Hepatocyte (in vitro differentiated cells): ENCODE measurements around the gene NMRK1.

Experiments used
- CTCF ChIP-seq: fragments of 200-600 bp; sonication (generic); IDR thresholded peaks from 2 replicates; pipeline ENCODE4 v1.5.1; 2016; ENCODE audit warnings: antibody characterized with exemption, mild to moderate bottlenecking; ENCODE audit not compliant: poor library complexity
- EZH2 ChIP-seq: fragments of 200-600 bp; sonication (generic); IDR thresholded peaks from 2 replicates; pipeline ENCODE4 v1.6.1; 2016; ENCODE audit warnings: antibody characterized with exemption, mild to moderate bottlenecking, borderline replicate concordance

GRCh38 chr9:75023846-75024245, 64.1 kb downstream of the NMRK1 start:
- no peak for TF ChIP-seq EZH2
- TF ChIP-seq CTCF, result no peak
